HepG2 (cell line): ENCODE data around the gene DENND2A. TPM values are rescaled to one million over a fixed set of nuclear protein-coding genes. Genes with fewer than 3 reads are reported as not detected.

ENCODE experiments used
- CBX1 ChIP-seq: IDR thresholded peaks from one replicate; pipeline ENCODE4 v1.6.1; 2016; ENCODE audit warnings: antibody characterized with exemption, low read depth
- DNMT3B ChIP-seq: conservative IDR thresholded peaks from 2 replicates; pipeline ENCODE4 v1.6.1; 2016; ENCODE audit warnings: missing biosample characterization, control low read depth
- DR1 ChIP-seq: sonication (generic); formaldehyde crosslinking; IDR thresholded peaks from 2 replicates; pipeline ENCODE4 v1.8.0; 2021; ENCODE audit warnings: mild to moderate bottlenecking, missing genetic modification reagents, inconsistent platforms
- HNF4G ChIP-seq, 2 experiments: sonication (generic) in 1 of 2; formaldehyde crosslinking in 1 of 2; IDR thresholded peaks; 2 replicates each; pipeline versions ENCODE4 v1.4.0 to v1.6.1; 2011 to 2020; ENCODE audit warnings: borderline replicate concordance in 2 of 2, low read depth in 2 of 2, mild to moderate bottlenecking in 2 of 2, low read length in 1 of 2, missing genetic modification reagents in 1 of 2, moderate library complexity in 1 of 2
- HOXA5 ChIP-seq: sonication (generic); formaldehyde crosslinking; IDR thresholded peaks from 2 replicates; pipeline ENCODE4 v1.4.0; 2020; ENCODE audit warnings: missing genetic modification reagents
- IRX3 ChIP-seq: sonication (generic); formaldehyde crosslinking; IDR thresholded peaks from 2 replicates; pipeline ENCODE4 v1.8.1; 2023; ENCODE audit warnings: mild to moderate bottlenecking, low read depth, missing genetic modification reagents, borderline replicate concordance
- JARID2 ChIP-seq: sonication (generic); formaldehyde crosslinking; IDR thresholded peaks from 2 replicates; pipeline ENCODE4 v1.8.1; 2023; ENCODE audit warnings: missing genetic modification reagents, inconsistent platforms; ENCODE audit not compliant: insufficient replicate concordance
- MEIS2 ChIP-seq: sonication (generic); formaldehyde crosslinking; IDR thresholded peaks from 2 replicates; pipeline ENCODE4 v1.9.0; 2021; ENCODE audit warnings: mild to moderate bottlenecking, missing genetic modification reagents
- MIER3 ChIP-seq: IDR thresholded peaks from 2 replicates; pipeline ENCODE4 v1.6.1; 2016; ENCODE audit warnings: missing compliant biosample characterization, borderline replicate concordance
- ONECUT2 ChIP-seq: sonication (generic); formaldehyde crosslinking; IDR thresholded peaks from 2 replicates; pipeline ENCODE4 v1.4.0; 2020; ENCODE audit warnings: missing genetic modification reagents
- REPIN1 ChIP-seq: sonication (generic); formaldehyde crosslinking; IDR thresholded peaks from 2 replicates; pipeline ENCODE4 v1.8.0; 2022; ENCODE audit warnings: missing genetic modification reagents, low read depth, mild to moderate bottlenecking, borderline replicate concordance
- SOX13 ChIP-seq, 3 experiments: fragments of 450-650 bp in 1 of 3; sonication (generic) in 1 of 3; formaldehyde crosslinking in 1 of 3; IDR thresholded peaks in 2 of 3; conservative IDR thresholded peaks in 1 of 3; 2 replicates each; pipeline versions ENCODE4 v1.5.0 to v1.6.1; 2016 to 2020; ENCODE audit warnings: antibody characterized with exemption in 1 of 3, mild to moderate bottlenecking in 1 of 3, missing compliant biosample characterization in 1 of 3, missing genetic modification reagents in 1 of 3, moderate library complexity in 1 of 3
- TBP ChIP-seq: sonication (generic); formaldehyde crosslinking; IDR thresholded peaks from 2 replicates; pipeline ENCODE4 v1.5.0; 2020; ENCODE audit warnings: missing genetic modification reagents
- ZBTB7B ChIP-seq: sonication (generic); formaldehyde crosslinking; IDR thresholded peaks from 2 replicates; pipeline ENCODE4 v1.4.0; 2020; ENCODE audit warnings: missing genetic modification reagents
- ZMYM3 ChIP-seq: sonication (generic); formaldehyde crosslinking; IDR thresholded peaks from 2 replicates; pipeline ENCODE4 v1.5.1; 2020; ENCODE audit warnings: mild to moderate bottlenecking, missing genetic modification reagents
- ZNF138 ChIP-seq: sonication (generic); formaldehyde crosslinking; IDR thresholded peaks from 2 replicates; pipeline ENCODE4 v1.5.0; 2020; ENCODE audit warnings: mild to moderate bottlenecking, low read depth, missing genetic modification reagents
- polyA plus RNA-seq, 8 experiments: library from polyadenylated mRNA; depleted of rRNA in 3 of 8; stranded (reverse) in 7 of 8; unstranded in 1 of 8; fragments of >200 nt; fragmentation: Illumina TruSeq in 4 of 8; extraction: Trizol in 4 of 8; gene quantifications; 2 replicates each; pipeline versions ENCODE4 v1.2.1 to v1.2.3, GENCODE V29; 2011 to 2016; ENCODE audit warnings: low read depth in 4 of 8, missing spikeins in 1 of 8, mixed read lengths in 1 of 8; ENCODE audit not compliant: insufficient read depth in 1 of 8
- total RNA-seq, 5 experiments: library from RNA; depleted of rRNA; stranded (reverse); fragments of >200 nt; fragmentation: Illumina TruSeq; extraction: Trizol; gene quantifications; 2 replicates each; pipeline ENCODE4 v1.2.3, GENCODE V29; 2016; ENCODE audit warnings: low read depth in 1 of 5
- TF ChIP-seq, protein P1 (sequence below): sonication (generic); formaldehyde crosslinking; IDR thresholded peaks from 2 replicates; pipeline ENCODE4 v1.4.0; 2020; ENCODE audit warnings: missing genetic modification reagents
- TF ChIP-seq, protein P2 (sequence below): sonication (generic); formaldehyde crosslinking; IDR thresholded peaks from 2 replicates; pipeline ENCODE4 v1.5.1; 2020; ENCODE audit warnings: mild to moderate bottlenecking, missing genetic modification reagents
- TF ChIP-seq, protein P3 (sequence below): sonication (generic); formaldehyde crosslinking; IDR thresholded peaks from 2 replicates; pipeline ENCODE4 v1.4.0; 2020; ENCODE audit warnings: mild to moderate bottlenecking, missing genetic modification reagents
- TF ChIP-seq, protein P4 (sequence below): sonication (generic); formaldehyde crosslinking; IDR thresholded peaks from 2 replicates; pipeline ENCODE4 v1.4.0; 2020; ENCODE audit warnings: mild to moderate bottlenecking, missing genetic modification reagents

The DENND2A gene
- total and polyA plus RNA-seq, 2 of the 13 experiments (the other 11 are each of a cell fraction or from before 2014, with no cell fraction given): not detected

DNA sequence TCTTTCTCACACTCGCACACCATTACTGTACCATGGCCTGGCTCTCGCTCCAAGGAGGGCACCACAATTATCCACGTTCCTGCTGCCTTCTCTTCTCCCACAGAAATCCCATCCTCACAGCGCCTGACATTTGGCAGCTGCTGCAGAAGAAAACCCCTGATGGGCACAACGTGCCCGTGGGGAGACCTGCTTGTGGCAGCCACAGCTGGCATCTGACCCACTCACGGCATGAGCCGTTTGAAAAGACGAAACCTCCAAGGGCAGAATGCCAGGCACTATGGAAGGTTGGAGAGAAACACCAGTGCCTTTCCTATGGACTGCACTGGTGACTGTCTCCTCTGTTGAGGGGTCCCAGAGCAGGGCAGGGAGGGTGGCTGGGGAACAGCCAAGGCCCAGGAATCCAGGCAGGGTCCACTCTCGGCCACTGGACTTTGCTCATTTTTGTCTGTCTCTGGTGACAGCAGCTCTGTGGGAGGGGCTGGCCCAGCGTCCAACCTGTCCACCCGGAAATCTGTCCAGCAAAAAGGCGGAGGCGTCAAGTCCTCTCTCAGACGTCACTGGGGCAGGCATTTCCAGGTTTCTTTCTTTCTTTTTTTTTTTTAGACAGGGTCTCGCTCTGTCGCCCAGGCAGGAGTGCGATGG is 100.4 kb downstream of the DENND2A start (continued):
- TF ChIP-seq, protein P1, sequence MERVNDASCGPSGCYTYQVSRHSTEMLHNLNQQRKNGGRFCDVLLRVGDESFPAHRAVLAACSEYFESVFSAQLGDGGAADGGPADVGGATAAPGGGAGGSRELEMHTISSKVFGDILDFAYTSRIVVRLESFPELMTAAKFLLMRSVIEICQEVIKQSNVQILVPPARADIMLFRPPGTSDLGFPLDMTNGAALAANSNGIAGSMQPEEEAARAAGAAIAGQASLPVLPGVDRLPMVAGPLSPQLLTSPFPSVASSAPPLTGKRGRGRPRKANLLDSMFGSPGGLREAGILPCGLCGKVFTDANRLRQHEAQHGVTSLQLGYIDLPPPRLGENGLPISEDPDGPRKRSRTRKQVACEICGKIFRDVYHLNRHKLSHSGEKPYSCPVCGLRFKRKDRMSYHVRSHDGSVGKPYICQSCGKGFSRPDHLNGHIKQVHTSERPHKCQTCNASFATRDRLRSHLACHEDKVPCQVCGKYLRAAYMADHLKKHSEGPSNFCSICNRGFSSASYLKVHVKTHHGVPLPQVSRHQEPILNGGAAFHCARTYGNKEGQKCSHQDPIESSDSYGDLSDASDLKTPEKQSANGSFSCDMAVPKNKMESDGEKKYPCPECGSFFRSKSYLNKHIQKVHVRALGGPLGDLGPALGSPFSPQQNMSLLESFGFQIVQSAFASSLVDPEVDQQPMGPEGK (CRISPR knock-in tag): peak; percentile 44; the same call in 1 of the 2 replicates
- TF ChIP-seq CBX1 (no peak), SOX13 (IDR thresholded peaks at IDR 0.05) (no peak), SOX13 (CRISPR knock-in tag; conservative IDR thresholded peaks at IDR 0.05 in 1 of 2, IDR thresholded peaks at IDR 0.05 in 1 of 2) (peak in 1 of 2 experiments; percentile 24; a peak in 1 of 4 replicates), DNMT3B (no peak), REPIN1 (no peak), ZNF138 (CRISPR knock-in tag) (no peak), HOXA5 (CRISPR knock-in tag) (no peak), DR1 (no peak), ZMYM3 (peak; percentile 51; the same call in 1 of the 2 replicates), ZBTB7B (CRISPR knock-in tag) (peak; percentile 83), HNF4G (IDR thresholded peaks at IDR 0.05; ENCODE audit: borderline replicate concordance, low read depth, low read length) (peak; percentile 66; the same call in 1 of the 2 replicates), HNF4G (CRISPR knock-in tag; IDR thresholded peaks at IDR 0.05; ENCODE audit: borderline replicate concordance, low read depth) (peak; percentile 50; the same call in 1 of the 2 replicates), JARID2 (CRISPR knock-in tag) (no peak), MIER3 (CRISPR knock-in tag) (no peak), ONECUT2 (CRISPR knock-in tag) (no peak), MEIS2 (CRISPR knock-in tag) (0 out of 2 replicates have a peak, but pooled peaks have one; percentile 37), TBP (CRISPR knock-in tag) (no peak), IRX3 (no peak)
- TF ChIP-seq, protein P2, sequence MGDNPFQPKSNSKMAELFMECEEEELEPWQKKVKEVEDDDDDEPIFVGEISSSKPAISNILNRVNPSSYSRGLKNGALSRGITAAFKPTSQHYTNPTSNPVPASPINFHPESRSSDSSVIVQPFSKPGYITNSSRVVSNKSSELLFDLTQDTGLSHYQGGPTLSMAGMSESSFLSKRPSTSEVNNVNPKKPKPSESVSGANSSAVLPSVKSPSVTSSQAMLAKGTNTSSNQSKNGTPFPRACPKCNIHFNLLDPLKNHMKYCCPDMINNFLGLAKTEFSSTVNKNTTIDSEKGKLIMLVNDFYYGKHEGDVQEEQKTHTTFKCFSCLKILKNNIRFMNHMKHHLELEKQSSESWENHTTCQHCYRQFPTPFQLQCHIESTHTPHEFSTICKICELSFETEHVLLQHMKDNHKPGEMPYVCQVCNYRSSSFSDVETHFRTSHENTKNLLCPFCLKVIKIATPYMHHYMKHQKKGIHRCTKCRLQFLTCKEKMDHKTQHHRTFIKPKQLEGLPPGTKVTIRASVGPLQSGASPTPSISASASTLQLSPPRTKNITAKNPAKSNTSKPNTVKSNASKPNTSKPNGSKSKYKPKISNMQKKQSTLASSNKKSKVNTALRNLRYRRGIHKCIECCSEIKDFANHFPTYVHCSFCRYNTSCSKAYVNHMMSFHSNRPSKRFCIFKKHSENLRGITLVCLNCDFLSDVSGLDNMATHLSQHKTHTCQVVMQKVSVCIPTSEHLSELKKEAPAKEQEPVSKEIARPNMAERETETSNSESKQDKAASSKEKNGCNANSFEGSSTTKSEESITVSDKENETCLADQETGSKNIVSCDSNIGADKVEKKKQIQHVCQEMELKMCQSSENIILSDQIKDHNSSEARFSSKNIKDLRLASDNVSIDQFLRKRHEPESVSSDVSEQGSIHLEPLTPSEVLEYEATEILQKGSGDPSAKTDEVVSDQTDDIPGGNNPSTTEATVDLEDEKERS (CRISPR knock-in tag): 0 out of 2 replicates have a peak, but pooled peaks have one; percentile 25
- TF ChIP-seq, protein P3, sequence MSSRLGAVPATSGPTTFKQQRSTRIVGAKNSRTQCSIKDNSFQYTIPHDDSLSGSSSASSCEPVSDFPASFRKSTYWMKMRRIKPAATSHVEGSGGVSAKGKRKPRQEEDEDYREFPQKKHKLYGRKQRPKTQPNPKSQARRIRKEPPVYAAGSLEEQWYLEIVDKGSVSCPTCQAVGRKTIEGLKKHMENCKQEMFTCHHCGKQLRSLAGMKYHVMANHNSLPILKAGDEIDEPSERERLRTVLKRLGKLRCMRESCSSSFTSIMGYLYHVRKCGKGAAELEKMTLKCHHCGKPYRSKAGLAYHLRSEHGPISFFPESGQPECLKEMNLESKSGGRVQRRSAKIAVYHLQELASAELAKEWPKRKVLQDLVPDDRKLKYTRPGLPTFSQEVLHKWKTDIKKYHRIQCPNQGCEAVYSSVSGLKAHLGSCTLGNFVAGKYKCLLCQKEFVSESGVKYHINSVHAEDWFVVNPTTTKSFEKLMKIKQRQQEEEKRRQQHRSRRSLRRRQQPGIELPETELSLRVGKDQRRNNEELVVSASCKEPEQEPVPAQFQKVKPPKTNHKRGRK (CRISPR knock-in tag): no peak
- TF ChIP-seq, protein P4, sequence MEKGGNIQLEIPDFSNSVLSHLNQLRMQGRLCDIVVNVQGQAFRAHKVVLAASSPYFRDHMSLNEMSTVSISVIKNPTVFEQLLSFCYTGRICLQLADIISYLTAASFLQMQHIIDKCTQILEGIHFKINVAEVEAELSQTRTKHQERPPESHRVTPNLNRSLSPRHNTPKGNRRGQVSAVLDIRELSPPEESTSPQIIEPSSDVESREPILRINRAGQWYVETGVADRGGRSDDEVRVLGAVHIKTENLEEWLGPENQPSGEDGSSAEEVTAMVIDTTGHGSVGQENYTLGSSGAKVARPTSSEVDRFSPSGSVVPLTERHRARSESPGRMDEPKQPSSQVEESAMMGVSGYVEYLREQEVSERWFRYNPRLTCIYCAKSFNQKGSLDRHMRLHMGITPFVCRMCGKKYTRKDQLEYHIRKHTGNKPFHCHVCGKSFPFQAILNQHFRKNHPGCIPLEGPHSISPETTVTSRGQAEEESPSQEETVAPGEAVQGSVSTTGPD (CRISPR knock-in tag): no peak
